Measurements from ENCODE around the gene CLEC18C.
"Not testable (repeated sequence)": the region's sequence is repeated elsewhere in the genome, so short reads cannot be mapped to it uniquely, and the experiment has no call there.

The CLEC18C gene

DNA sequence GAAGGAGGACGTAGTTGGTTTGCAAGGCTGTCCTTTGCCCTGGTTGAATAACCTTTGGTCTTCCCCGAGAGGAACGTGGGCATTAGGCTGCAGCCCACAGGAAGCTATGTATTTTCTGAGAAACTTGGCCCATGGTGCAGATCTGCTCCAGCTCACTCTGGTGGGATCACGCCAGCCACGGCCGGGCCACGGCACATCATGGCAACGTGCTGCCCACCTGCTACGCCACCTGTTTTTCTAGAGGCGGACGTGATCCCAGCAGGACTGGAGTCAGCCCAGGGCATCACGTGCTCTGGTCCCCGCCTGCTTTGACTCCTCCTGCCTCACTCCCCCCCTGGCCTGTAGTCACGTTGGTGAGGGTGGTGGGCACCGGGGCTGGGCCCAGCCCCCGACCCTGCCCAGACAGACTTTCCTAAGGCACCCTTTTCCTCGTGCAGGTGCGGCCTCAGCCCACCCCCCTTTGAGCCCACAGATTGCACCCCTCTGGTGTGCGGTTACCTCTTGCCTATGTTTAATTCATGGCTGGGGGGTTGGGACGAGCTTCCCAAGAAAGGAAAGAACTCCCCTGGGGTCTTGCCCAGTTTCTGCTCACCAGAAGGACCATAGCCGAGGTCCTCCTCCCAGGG is at the start of gene CLEC18C:
Gene CLEC18C, plus strand, starts transcription at position 576 of the 626 bp plus-strand sequence. CDS start 492 bp downstream, outside the sequence.
- DNase-seq (ENCODE audit: low spot score), result not testable (repeated sequence)

DNA sequence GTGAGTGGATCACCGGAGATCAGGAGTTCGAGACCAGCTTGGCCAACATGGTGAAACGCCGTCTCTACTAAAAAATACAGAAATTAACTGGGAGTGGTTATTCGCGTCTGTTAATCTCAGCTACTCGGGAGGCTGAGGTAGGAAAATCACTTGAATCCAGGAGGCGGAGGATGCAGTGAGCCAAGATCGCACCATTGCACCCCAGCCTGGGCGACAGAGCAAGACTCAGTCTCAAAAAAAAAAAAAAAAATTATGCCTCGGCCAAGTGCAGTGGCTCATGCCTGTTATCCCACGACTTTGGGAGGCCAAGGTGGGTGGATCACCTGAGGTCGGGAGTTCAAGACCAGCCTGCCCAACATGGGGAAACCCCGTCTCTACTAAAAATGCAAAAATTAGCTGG is 49.8 kb upstream of the CLEC18C start:
- not testable (repeated sequence) for DNase-seq (ENCODE audit: low spot score)

DNA sequence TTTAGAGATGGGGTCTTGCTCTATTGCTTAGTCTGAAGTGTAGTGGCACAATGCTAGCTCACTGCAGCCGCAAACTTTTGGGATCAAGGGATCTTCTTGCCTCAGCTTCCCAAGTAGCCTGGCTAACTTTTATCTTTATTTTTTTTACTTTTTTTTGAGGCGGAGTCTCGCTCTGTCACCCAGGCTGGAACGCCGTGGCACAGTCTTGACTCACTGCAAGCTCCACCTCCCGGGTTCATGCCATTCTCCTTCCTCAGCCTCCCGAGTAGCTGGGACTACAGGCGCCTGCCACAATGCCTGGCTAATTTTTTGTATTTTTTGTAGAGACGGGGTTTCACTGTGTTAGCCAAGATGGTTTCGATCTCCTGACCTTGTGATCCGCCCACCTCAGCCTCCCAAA is 47.4 kb upstream of the CLEC18C start:
- DNase-seq (ENCODE audit: low spot score), result not testable (repeated sequence)

DNA sequence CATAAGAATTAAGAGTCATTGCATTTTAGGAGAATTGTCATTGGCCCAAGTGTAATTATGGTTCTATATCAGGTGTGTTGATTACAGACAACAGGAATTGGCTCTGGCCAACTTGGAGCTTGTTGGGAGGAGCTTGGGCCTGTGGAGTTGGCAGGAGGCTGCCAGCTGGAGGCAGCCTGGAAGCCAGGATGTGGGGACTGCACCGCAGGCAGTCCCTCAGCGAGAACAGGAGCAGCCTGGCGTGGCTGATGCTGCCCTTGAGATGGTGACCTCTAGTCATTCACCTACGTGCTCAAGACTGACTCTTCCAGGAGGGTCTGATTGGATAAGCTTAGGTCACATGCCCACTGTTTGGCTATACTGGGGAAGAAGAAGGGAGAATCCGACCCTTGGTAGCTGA is 45.9 kb upstream of the CLEC18C start:
- DNase-seq (ENCODE audit: low spot score), result not testable (repeated sequence)

DNA sequence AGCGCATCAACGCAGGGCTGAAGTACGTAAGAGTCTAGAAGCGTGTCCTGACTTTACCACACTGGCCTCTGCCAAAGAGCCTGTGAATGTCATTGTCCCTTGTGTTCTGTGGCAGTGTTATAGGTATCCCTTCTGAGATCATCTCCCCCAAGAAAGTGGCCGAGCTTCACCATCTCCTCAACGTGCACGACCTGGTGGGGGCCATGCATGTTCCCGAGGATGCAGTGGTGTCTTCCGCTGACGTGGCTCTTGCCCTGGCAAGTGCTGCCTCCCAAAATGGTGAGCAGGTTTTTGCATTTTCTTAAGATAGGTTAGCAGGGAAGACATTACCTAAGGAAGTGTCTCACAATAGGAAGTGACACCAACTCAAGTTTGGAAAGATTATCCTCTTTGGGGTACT is 44.7 kb upstream of the CLEC18C start:
- DNase-seq (ENCODE audit: low spot score), result not testable (repeated sequence)

DNA sequence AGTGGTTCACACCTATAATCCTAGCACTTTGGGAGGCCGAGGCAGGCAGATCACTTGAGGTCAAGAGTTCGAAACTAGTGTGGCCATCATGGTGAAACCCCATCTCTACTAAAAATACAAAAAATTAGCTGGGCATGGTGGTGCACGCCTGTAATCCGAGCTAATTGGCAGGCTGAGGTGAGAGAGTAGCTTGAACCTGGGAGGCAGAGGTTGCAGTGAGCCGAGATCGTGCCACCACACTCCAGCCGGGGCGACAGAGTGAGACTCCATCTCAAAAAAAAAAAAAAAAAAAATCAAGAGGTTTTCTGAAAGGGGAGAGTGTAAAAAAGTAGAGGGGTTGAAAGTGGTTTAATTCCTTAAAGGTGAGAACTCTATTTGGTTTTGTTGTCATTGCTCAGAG is 37.8 kb upstream of the CLEC18C start:
- DNase-seq (ENCODE audit: low spot score), result not testable (repeated sequence)

DNA sequence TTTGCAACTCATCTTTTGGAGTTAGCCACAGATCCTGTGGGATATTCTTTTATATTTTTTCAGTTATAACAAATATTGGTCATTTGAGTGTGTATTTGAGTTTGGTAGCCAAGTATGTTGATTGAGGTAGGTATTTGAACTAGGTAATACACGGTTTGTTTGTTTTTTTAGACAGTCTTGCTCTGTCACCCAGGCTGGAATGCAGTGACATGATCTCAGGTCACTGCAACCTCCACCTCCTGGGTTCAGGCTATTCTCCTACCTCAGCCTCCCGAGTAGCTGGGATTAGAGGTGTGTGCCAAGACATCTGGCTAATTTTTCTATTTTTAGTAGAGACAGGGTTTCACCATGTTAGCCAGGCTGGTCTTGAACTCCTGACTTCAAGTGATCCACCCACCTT is 37.0 kb upstream of the CLEC18C start:
- not testable (repeated sequence) for DNase-seq (ENCODE audit: low spot score)

DNA sequence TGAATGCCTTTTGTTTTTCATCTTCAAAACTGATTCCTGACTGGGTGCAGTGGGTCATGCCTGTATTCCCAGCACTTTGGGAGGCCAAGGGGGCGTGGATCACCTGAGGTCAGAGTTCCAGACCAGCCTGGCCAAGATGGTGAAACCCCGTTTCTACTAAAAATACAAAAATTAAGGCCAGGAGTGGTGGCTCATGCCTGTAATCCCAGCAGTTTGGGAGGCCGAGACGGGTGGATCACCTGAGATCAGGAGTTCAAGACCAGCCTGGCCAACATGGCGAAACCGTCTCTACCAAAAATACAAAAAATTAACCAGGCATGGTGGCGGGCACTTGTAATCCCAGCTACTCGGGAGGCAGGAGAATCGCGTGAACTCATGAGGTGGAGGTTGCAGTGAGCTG is 30.8 kb upstream of the CLEC18C start:
- DNase-seq (ENCODE audit: low spot score), result not testable (repeated sequence)

DNA sequence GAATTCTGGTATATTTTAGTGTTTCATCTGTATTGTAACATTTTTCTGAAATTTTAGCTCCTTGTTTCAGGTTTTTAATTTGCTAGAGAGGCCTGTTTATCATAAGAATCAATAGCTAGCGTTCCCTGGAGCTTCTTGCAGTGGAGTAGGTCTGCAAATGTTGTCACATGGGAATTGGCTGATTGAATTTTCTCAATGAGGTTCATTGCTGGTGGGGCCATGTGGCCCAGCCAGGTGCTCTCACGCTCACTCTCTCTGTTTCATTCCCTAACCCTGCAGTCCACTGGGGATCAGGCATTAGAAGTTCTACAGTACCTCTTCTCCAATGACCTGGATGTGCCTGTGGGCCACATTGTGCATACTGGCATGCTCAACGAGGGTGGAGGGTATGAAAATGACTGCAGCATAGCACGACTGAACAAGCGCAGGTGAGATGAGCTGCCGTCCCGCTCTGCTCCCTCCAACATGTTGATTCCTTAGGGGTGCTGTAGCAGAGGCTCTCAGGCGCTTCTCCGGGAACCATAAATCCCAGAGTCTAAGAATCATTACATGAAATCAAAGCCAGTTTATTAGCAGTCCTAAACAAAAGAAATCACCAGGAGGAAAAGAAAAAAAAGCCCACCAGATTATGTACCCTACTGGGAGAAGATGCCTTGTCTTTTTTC is 30.2 kb upstream of the CLEC18C start:
- DNase-seq (ENCODE audit: low spot score), result not testable (repeated sequence)

DNA sequence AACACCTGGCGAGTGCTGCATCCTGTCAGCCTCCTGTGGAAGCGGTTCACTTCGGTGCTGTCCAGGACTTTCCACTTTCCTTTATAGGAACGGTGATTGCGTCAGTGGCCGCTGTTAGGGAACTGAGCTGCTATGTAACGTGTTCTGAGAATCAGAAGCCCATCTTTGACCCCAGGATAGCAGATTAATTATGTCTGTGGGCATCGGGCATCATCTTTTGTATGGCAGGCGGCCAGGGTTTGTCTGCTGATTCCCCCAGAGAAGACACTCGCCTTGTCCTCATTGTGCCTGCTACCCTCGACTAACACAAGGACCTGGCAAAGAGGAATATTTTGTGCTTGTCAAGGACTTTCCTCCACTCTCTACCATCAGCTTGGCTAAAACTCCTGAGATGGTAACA is 25.7 kb upstream of the CLEC18C start:
- not testable (repeated sequence) for DNase-seq (ENCODE audit: low spot score)

DNA sequence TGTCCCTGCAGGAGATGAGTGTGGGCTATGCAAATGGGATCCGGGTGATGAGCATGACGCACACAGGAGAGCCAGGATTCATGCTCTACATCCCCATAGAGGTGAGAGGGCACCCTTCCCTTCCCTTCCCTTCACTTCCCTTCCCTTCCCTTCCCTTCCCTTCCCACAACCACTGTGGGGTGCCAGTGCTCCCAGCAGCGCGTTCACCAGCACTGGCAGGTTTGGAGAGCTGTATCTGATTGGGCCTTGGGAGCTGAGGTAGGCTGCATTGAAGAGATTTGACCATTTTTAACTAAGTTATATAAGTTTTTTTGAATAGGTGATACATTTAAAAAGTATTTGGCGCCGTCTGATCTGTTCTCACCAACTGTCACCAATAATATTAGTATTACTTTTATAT is 25.1 kb upstream of the CLEC18C start:
- DNase-seq (ENCODE audit: low spot score), result not testable (repeated sequence)

DNA sequence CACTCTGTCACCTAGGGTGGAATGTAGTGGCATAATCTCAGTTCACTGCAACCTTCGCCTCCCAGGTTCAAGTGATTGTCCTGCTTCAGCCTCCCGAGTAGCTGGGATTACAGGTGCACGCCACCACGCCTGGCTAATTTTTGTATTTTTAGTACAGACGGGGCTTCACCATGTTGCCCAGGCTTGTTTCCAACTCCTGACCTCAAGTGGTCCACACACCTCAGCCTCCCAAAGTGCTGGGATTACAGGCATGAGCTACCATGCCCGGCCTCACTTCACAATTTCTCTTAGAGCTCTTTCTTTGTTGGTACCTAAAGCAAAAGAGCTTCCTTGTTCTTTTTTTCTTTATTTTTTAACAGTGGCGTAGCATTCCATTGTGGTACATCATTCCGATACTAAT is 24.3 kb upstream of the CLEC18C start:
- DNase-seq (ENCODE audit: low spot score), result not testable (repeated sequence)

DNA sequence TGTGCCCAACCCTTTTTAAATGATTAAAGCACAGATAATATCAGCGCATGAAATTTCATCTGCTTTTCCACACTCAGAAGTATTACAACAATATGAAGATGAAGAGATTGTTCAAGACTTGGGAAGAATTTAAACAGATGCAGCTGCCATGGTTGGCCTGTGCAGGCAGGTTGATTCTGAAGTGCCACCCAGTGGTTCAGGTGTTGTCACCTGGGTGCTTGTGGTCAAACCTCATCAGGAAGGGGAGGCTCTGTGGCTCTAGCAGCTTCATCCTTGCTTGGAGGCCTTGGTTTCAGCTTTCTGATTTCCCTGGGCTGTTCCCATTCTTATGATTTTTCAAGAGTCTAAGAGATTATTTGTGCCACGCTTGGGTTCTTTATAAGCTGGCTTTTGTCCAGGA is 22.2 kb upstream of the CLEC18C start:
- DNase-seq (ENCODE audit: low spot score), result no peak

DNA sequence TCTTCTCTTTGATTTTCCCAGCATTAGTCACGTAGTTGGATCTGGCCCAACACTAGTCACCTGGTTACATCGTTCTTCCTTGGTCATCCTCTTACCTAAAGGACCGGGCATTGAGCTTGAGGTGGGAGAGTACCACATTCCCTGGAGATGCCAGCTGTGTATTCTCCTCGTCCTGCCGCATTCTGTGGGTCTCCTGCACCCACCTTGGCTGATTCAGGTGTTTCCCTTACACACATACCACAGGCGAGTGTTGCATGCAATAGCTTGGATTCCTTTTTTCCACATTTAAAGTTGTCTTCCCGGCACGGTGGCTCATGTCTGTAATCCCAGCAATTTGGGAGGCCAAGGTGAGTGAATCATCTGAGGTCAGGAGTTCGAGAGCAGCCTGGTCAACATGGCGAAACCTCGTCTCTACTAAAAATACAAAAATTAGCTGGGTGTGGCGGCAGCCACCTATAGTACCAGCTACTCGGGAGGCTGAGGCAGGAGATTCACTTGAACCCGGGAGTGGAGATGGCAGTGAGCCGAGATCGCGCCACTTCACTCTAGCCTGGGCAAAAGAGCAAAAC is 21.6 kb upstream of the CLEC18C start:
- DNase-seq (ENCODE audit: low spot score), result no peak

DNA sequence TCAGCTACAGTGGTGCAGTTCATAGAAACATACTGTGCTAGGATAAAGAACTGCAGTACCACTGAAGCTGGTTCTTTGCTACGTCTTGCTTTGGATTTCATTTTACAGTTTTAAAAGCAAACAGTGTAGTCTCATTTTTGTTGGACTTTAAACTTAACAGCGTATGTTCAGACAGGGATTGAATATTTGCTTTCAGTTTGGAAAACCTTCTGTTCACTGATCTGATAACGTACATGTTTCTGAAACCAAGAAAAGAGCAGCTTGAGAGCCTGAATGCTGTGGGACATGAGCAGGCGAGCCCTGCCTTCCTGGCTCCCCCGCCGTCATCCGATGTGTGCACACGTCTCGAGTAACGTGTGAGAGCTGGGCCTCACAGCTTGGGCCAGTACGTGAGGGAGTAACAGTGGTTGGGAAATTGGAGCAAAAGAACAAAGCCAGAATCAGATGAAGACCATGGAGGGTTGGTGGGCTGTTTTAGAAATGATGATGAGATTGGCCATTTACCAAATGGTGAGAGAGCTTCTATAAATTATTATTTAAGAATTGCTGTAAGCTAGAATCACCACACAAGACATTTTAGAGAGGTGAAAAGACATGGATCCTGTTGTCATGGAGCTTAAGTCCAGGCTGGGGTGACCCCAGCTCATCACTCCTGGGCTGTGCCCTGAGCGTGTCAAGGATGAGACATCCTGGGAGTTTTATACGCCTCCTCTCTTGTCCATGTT is 20.8 kb upstream of the CLEC18C start:
- DNase-seq (ENCODE audit: low spot score), result no peak

DNA sequence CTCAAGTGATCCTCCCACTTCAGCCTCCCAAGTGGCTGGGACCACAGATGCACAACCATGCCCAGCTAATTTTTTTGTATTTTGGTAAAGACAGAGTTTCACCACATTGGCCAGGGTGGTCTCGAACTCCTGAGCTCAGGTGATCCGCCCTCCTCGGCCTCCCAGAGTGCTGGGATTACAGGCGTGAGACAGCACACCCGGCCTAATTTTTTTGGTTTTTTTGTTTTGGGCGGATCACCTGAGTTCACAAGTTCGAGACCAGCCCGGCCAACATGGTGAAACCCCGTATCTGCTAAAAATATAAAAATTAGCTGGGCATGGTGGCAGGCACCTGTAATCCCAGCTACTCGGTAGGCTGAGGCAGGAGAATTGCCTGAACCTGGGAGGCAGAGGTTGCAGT is 18.9 kb upstream of the CLEC18C start:
- DNase-seq (ENCODE audit: low spot score), result not testable (repeated sequence)

DNA sequence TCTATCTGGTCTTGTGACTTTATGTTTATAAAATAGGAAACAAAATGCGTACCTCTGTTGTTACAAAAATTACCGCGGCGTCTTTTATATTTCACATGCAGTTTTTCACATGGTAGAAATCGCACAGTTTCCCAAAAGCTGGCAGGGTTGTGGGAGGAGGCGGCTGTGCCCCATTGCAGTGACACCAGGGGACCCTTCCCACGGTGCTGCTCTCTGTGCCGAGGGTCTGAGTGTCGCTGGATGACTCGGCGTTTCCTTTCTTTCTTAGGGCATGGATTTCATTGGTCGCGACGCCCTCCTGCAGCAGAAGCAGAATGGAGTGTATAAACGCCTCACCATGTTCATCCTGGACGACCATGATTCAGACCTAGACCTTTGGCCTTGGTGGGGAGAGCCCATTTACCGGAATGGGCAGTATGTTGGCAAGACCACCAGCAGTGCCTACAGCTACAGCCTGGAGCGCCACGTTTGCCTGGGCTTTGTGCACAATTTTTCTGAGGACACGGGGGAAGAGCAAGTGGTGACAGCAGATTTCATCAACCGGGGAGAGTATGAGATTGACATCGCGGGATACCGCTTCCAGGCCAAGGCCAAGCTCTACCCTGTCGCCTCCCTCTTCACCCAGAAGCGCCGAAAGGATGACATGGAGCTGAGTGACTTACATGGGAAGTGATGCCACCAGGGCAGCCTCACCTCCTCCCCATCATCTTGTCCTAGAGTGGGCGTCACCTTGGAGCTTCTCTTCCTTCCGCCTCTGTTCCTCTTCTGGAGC is 17.2 kb upstream of the CLEC18C start:
- no peak for DNase-seq (ENCODE audit: low spot score)

DNA sequence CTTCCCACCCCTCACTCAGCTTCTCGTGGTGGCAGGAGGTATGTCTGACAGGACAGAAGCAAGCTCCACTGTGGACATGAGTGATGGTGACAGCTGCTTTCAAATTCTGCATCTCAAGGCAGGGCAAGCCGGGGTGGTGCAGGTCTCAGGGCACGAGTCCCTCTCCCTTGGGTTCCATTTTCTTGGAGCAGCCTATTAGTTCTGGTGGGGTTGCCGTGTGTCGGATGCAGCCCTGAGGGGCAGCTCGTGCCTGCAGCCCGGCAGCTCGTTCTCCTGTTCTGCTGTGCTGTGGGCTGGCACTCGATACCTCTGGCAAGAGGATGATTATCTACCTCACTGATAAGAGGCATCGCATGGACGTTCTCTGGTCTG is 16.5 kb upstream of the CLEC18C start:
- DNase-seq (ENCODE audit: low spot score), result no peak

DNA sequence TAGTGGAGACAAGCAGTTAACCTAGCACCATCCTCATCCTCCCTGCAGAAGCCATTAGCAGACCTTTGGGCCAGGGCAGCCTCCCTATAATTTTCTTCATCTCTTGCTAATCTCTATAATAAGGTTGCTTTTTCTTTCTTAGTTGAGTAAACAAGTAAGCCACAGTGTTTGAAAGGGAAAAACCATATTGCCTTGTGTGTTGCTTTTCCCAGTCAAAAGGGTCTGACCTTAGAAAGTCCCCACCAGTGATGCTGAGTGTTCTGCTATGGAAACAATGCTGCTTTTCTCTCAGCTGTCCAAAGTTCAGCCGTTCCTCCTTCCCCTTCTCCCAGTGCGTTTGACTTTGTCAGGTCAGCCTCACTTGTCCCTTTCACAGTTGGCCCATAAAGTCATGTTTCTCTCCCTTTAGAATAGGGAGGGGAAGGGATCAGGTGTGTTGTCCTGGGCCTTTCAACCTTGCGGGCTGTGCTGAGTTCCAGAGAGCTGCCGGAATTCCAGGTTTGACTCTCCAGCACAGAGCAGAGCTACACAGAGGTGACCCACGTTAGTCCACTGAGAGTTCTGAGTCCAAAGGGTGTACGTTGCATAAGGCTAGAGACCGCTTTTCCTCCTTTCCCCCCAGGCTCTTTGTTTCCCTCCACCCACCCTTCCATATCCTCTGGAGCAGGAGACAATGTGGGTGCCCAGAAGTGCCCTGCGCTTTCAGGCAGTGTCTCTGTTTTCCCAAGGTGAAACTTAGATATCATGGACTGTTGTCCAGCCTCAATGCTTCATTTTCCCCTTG is 15.9 kb upstream of the CLEC18C start:
- no peak for DNase-seq (ENCODE audit: low spot score)

DNA sequence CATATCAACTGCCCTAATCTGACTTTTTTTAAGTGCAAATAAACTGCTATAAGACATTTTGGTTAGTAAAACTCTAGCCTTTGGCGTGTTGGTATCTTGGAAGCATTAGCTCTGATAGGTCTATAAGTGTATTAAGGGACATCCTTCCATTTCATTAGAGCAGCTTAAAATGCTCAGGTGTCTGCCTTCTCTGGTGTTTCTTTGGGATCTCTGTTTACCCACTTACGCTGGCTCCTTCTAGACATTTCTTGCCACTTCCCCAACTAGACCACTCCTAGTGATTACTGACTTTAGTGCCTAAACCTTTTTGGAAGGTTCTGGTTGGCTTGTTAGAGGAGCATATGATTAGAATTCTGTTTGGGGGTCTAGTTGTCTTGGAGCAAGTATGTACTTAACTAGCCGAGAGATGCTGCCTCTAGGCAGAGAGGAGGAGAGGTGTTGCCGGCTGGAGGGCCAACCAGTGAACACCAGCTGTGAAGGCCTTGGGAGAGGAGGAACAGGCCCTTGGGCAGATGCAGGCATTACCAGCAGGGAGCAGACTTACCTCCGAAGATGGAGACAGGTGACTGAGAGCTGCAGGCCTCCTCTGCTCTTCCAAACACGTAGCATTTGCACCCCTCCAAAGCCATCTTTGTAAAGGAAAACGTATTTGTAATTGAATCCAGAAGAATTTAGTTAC is 15.2 kb upstream of the CLEC18C start:
- no peak for DNase-seq (ENCODE audit: low spot score)
